OCI-LY7 (cell line): ENCODE measurements around the gene LTB4R. TPM values are rescaled to one million over a fixed set of nuclear protein-coding genes. Genes with fewer than 3 reads are reported as not detected.

Source experiments
- BruUV-seq: library from RNA; stranded (reverse); fragments of 400-500 nt; replicated peaks from 2 replicates; lab custom pipeline; 2021; lab: Mats Ljungman, UMichigan
- CTCF ChIA-PET: fragments of 300-600 bp; sonication (Branson Sonifier 250); formaldehyde crosslinking; loops from one replicate; lab custom pipeline; 2022; ENCODE audit warnings: antibody characterized with exemption; ENCODE audit not compliant: unreplicated experiment; lab: Charles Lee
- POLR2A ChIA-PET: fragments of 300-600 bp; sonication (Branson Sonifier 250); formaldehyde crosslinking; loops from one replicate; lab custom pipeline; 2022; ENCODE audit warnings: antibody characterized with exemption; lab: Charles Lee
- DNase-seq: peaks from one replicate; pipeline ENCODE4 v3.0.0-alpha.2; 2015; ENCODE audit warnings: low spot score
- H2AFZ ChIP-seq: fragments of 200-600 bp; sonication (generic), shearing (Covaris generic); 2 replicates; pipeline ENCODE4 v1.6.1; 2014; ENCODE audit warnings: mild to moderate bottlenecking, antibody characterized with exemption, low read length, moderate library complexity
- H3K27ac ChIP-seq: fragments of 200-600 bp; sonication (generic); 2 replicates; pipeline ENCODE4 v1.5.1; 2014; ENCODE audit warnings: mixed run types, low read depth, mild to moderate bottlenecking, moderate library complexity, low read length, inconsistent platforms; ENCODE audit not compliant: poor library complexity, severe bottlenecking
- H3K36me3 ChIP-seq: fragments of 200-600 bp; sonication (generic); 2 replicates; pipeline ENCODE4 v1.6.1; 2014; ENCODE audit warnings: mild to moderate bottlenecking, antibody characterized with exemption, low read length, moderate library complexity, mixed read lengths; ENCODE audit not compliant: insufficient read depth
- H3K4me1 ChIP-seq: fragments of 200-600 bp; sonication (generic); 2 replicates; pipeline ENCODE4 v1.5.1; 2014; ENCODE audit warnings: mild to moderate bottlenecking, low read length; ENCODE audit not compliant: insufficient read depth, poor library complexity, severe bottlenecking
- H3K4me2 ChIP-seq: fragments of 200-600 bp; sonication (generic); 2 replicates; pipeline ENCODE4 v1.6.1; 2014; ENCODE audit warnings: mild to moderate bottlenecking, low read length
- H3K4me3 ChIP-seq: fragments of 200-600 bp; sonication (generic); 2 replicates; pipeline ENCODE4 v1.5.1; 2014; ENCODE audit warnings: mild to moderate bottlenecking, low read depth, low read length; ENCODE audit not compliant: poor library complexity, severe bottlenecking
- H3K79me2 ChIP-seq: fragments of 200-600 bp; sonication (generic); 2 replicates; pipeline ENCODE4 v1.6.1; 2016; ENCODE audit warnings: low read depth, mild to moderate bottlenecking, low read length, moderate library complexity, mixed read lengths; ENCODE audit not compliant: insufficient read depth
- H3K9me2 ChIP-seq: fragments of 200-600 bp; sonication (generic); 2 replicates; pipeline ENCODE4 v1.6.1; 2016; ENCODE audit warnings: mild to moderate bottlenecking, low read length, mixed read lengths; ENCODE audit not compliant: insufficient read depth
- H3K9me3 ChIP-seq: fragments of 200-600 bp; sonication (generic); 2 replicates; pipeline ENCODE4 v1.6.1; 2014; ENCODE audit warnings: mild to moderate bottlenecking, mixed run types, low read length, mixed read lengths
- H4K20me1 ChIP-seq: fragments of 200-600 bp; sonication (generic); 2 replicates; pipeline ENCODE4 v1.6.1; 2014; ENCODE audit warnings: mild to moderate bottlenecking, antibody characterized with exemption, low read length, moderate library complexity, mixed read lengths; ENCODE audit not compliant: insufficient read depth
- EZH2phosphoT487 ChIP-seq: fragments of 200-600 bp; sonication (generic); IDR thresholded peaks from 2 replicates; pipeline ENCODE4 v1.6.1; 2018; ENCODE audit warnings: low read depth, borderline replicate concordance, mild to moderate bottlenecking, mixed run types, antibody characterized with exemption, low read length, moderate library complexity, mixed read lengths
- intact Hi-C: fragments of 100-400 bp; cut with micrococcal nuclease; formaldehyde crosslinking; loops from one replicate; pipeline ENCODE4 v1.10.0; 2022; ENCODE audit not compliant: unreplicated experiment
- total RNA-seq, 2 experiments: library from RNA; depleted of rRNA in 1 of 2; stranded (reverse); fragments of >200 nt in 1 of 2; shearing (Covaris generic) in 1 of 2; gene quantifications; 2 replicates each; pipeline ENCODE4 v1.2.3, GENCODE V29; 2014 to 2022
- TF ChIP-seq, protein P1 (sequence below): fragments of 200-600 bp; sonication (generic); conservative IDR thresholded peaks from 2 replicates; pipeline ENCODE4 v1.5.1; 2014; ENCODE audit warnings: mild to moderate bottlenecking, antibody characterized with exemption, low read length, moderate library complexity, mixed read lengths

Gene LTB4R
- total RNA-seq, 2 experiments from 2014 or later: 15.8 to 28.3 TPM

DNA sequence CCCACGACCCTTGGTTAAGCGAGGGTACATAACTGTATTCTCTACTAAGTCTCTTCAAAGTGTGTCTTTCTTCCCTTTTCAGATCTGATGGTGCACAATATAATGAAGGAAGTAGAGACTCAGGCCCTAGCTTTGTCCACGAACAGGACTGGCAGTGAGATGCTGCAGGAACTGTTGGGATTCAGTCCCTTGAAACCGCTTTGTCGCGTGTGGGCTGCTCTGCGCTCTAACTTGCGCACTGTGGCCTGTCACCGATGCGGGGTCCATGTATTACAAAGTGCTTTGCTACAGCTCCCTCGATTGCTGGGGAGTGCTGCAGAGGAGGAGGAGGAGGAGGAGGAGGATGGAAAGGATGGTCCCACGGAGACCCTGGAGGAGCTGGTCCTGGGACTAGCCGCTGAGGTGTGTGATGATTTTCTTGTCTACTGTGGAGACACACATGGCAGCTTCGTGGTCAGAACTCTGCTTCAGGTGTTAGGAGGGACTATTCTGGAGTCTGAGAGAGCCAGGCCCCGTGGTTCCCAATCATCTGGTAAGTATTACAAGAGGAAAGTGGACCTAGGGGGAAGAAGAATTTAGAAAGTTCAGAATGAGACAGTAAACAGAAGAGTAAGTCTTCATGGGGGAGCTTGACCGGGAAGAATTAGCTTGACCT, 10.8 kb upstream of the LTB4R start:
- peak overlapping the region; percentile 38 for H3K27ac ChIP-seq
- no TSS peak for BruUV-seq
- H3K36me3 ChIP-seq: peaks cover 56% of the 10 kb centered on the region
- ChIA-PET POLR2A (interaction anchor here (0.6 to 4.0 kb wide), 8 partner anchors 7 to 106 kb away, joined by 3 to 25 read pairs (median 5); partner anchors contain the start of genes CIDEB, LTB4R, LTB4R2 and MDP1), CTCF (interaction anchor here (0.5 to 1.6 kb wide), 5 partner anchors 24 to 667 kb away, joined by 3 to 6 read pairs (median 3); partner anchors contain the start of gene TINF2)
- peaks cover 30% of the 10 kb centered on the region for H3K4me1 ChIP-seq
- H3K4me3 ChIP-seq: peak overlapping the region; percentile 99
- H2AFZ ChIP-seq: peak overlapping the region; percentile 44; the same call in 1 of the 2 replicates
- peaks cover 11% of the 10 kb centered on the region; the same call in 1 of the 2 replicates for H4K20me1 ChIP-seq
- TF ChIP-seq, protein P1, sequence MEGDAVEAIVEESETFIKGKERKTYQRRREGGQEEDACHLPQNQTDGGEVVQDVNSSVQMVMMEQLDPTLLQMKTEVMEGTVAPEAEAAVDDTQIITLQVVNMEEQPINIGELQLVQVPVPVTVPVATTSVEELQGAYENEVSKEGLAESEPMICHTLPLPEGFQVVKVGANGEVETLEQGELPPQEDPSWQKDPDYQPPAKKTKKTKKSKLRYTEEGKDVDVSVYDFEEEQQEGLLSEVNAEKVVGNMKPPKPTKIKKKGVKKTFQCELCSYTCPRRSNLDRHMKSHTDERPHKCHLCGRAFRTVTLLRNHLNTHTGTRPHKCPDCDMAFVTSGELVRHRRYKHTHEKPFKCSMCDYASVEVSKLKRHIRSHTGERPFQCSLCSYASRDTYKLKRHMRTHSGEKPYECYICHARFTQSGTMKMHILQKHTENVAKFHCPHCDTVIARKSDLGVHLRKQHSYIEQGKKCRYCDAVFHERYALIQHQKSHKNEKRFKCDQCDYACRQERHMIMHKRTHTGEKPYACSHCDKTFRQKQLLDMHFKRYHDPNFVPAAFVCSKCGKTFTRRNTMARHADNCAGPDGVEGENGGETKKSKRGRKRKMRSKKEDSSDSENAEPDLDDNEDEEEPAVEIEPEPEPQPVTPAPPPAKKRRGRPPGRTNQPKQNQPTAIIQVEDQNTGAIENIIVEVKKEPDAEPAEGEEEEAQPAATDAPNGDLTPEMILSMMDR: no peak
- no peak for TF ChIP-seq EZH2phosphoT487
- no peaks in the 10 kb centered on the region for H3K9me3 ChIP-seq
- peaks cover 23% of the 10 kb centered on the region for H3K79me2 ChIP-seq
- peak overlapping the region; percentile 89 for H3K4me2 ChIP-seq
- no peak for DNase-seq
- intact Hi-C loops: no loop called here
- H3K9me2 ChIP-seq: no peaks in the 10 kb centered on the region

DNA sequence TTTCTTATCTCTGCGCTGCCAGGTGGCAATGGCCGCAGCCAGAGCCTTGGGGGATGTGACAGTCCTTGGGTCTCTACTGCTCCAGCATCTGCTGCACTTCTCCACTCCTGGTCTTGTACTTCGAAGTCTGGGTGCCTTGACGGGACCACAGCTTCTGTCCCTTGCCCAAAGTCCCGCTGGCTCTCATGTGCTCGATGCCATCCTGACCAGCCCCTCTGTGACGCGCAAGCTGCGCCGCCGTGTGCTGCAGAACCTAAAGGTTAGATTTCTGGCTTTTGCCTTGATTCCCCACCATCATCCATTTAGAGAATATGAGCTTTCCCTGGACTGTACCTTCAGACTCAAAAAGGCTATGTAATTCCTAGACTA, 7.3 kb upstream of the LTB4R start:
- H3K4me2 ChIP-seq: no peak overlapping the region
- ChIA-PET POLR2A (no interaction called here), CTCF (interaction anchor here (1.0 to 1.7 kb wide), 2 partner anchors 21 to 36 kb away, joined by 3 read pairs; partner anchors contain the start of gene RIPK3)
- intact Hi-C loops: no loop called here
- H3K36me3 ChIP-seq: peaks cover 81% of the 10 kb centered on the region
- no peaks in the 10 kb centered on the region for H3K9me2 ChIP-seq
- no TSS peak for BruUV-seq
- H3K4me3 ChIP-seq: no peak overlapping the region
- DNase-seq: no peak
- TF ChIP-seq EZH2phosphoT487: no peak
- TF ChIP-seq, protein P1: no peak
- peaks cover 15% of the 10 kb centered on the region for H3K4me1 ChIP-seq
- peaks cover 23% of the 10 kb centered on the region for H3K79me2 ChIP-seq
- H2AFZ ChIP-seq: no peak overlapping the region
- no peaks in the 10 kb centered on the region for H3K9me3 ChIP-seq
- no peak overlapping the region for H3K27ac ChIP-seq
- peaks cover 11% of the 10 kb centered on the region; the same call in 1 of the 2 replicates for H4K20me1 ChIP-seq

DNA sequence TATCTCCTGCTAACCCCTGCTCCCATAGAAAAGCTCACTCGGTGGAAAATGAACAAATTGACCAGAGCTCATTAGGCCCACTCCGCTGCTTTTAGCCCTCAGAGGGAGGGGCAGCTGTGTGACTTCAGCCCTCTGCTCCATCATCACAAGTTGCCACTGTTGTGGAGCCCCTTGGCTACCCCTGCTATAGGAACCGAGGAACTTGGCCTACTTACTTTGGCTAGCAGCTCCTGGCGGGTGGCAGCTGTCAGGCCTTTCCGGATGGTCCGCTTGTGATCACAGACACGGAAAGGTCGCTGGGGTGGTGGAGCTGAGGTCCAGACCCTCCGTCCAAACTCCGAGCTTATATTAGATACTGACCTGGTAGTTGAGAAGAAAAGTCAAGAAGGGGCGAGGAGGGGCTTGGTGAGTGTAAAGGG, 4.1 kb upstream of the LTB4R start:
- Histone ChIP-seq H3K9me2 (no peaks in the 10 kb centered on the region), H3K36me3 (peaks cover 97% of the 10 kb centered on the region), H4K20me1 (no peaks in the 10 kb centered on the region), H3K4me3 (no peak overlapping the region), H2AFZ (no peak overlapping the region), H3K4me2 (no peak overlapping the region), H3K4me1 (peaks cover 18% of the 10 kb centered on the region), H3K79me2 (no peaks in the 10 kb centered on the region), H3K27ac (no peak overlapping the region), H3K9me3 (no peaks in the 10 kb centered on the region)
- intact Hi-C loops: no loop called here
- no peak for DNase-seq
- TF ChIP-seq, protein P1: no peak
- no peak for TF ChIP-seq EZH2phosphoT487
- ChIA-PET POLR2A (interaction anchor here (1.4 kb wide), 1 partner anchor 8 kb away, joined by 3 read pairs; the partner anchor contains the start of genes DHRS1 and NOP9), CTCF (interaction anchor here (0.5 to 3.1 kb wide), 4 partner anchors 62 to 125 kb away, joined by 3 to 17 read pairs (median 7); partner anchors contain the start of gene TINF2)
- BruUV-seq: TSS peak; percentile 43
